HepG2 (cell line): ENCODE measurements around the gene CDCP1. TPM values are rescaled to one million over a fixed set of nuclear protein-coding genes. Genes with fewer than 3 reads are reported as not detected.

Experiments
- ATAC-seq: fragments of 200-7000 bp; cut with Tn5 transposase; 3 replicates; pipeline ENCODE4 v1.9.1; 2020; ENCODE audit warnings: mild to moderate bottlenecking, moderate library complexity
- BruUV-seq: library from RNA; stranded (reverse); fragments of 400-500 nt; replicated peaks from 2 replicates; lab custom pipeline; 2021; lab: Mats Ljungman, UMichigan
- CTCF ChIA-PET: fragments of 300-600 bp; formaldehyde crosslinking; extraction: SDS; loops from one replicate; lab custom pipeline; 2021; ENCODE audit warnings: low total read pairs, inconsistent platforms, low intra/inter-chr PET ratio; lab: Yijun Ruan, JAX
- POLR2A ChIA-PET: fragments of 350-600 bp; sonication (Branson Sonifier 250); formaldehyde crosslinking; loops from one replicate; lab custom pipeline; 2020; ENCODE audit warnings: antibody characterized with exemption, inconsistent platforms; lab: Yijun Ruan, JAX
- DNase-seq: peaks from one replicate; pipeline ENCODE4 v3.0.0-alpha.2; 2015; ENCODE audit warnings: low spot score
- FAIRE-seq: peaks from 3 replicates; lab custom pipeline; 2011; peaks lifted over from hg19 to GRCh38; lab: Jason Lieb, UNC
- H2AFZ ChIP-seq: one replicate; pipeline ENCODE4 v1.6.1; 2011; ENCODE audit warnings: low read length, inconsistent platforms
- H3K27ac ChIP-seq: fragments of 300-600 bp; 3 replicates; pipeline ENCODE4 v1.8.0; 2011; ENCODE audit warnings: mixed run types, mild to moderate bottlenecking, mixed read lengths, low read length, inconsistent platforms; ENCODE audit not compliant: insufficient read depth; ENCODE audit errors: extremely low read length
- H3K27me3 ChIP-seq, 2 experiments: fragments of 200-600 bp in 1 of 2; 2 replicates in 1 of 2; 3 replicates in 1 of 2; pipeline versions ENCODE4 v1.6.0 to v1.8.0; 2011; ENCODE audit warnings: low read length in 2 of 2, mild to moderate bottlenecking in 2 of 2, moderate library complexity in 2 of 2, inconsistent platforms in 1 of 2; ENCODE audit not compliant: insufficient read depth in 2 of 2, control insufficient read depth in 1 of 2
- H3K36me3 ChIP-seq, 2 experiments: fragments of 200-600 bp in 1 of 2; replicated peaks in 1 of 2; 2 replicates in 1 of 2; 3 replicates in 1 of 2; pipeline versions ENCODE4 v1.5.1 to v1.8.0; 2011; ENCODE audit warnings: low read length in 2 of 2, inconsistent platforms in 1 of 2; ENCODE audit not compliant: insufficient read depth in 2 of 2, control insufficient read depth in 1 of 2
- H3K4me1 ChIP-seq: 2 replicates; pipeline ENCODE4 v1.5.1; 2012; ENCODE audit warnings: low read length, inconsistent platforms; ENCODE audit not compliant: insufficient read depth
- H3K4me2 ChIP-seq: 2 replicates; pipeline ENCODE4 v1.6.0; 2011; ENCODE audit warnings: low read depth, low read length, inconsistent platforms
- H3K4me3 ChIP-seq, 3 experiments: fragments of 200-600 bp in 1 of 3; sonication (generic), shearing (Covaris generic) in 1 of 3; replicated peaks in 1 of 3; 2 replicates each; pipeline ENCODE4 v1.5.1; 2011 to 2016; ENCODE audit warnings: low read length in 3 of 3, inconsistent platforms in 2 of 3, low read depth in 2 of 3, mild to moderate bottlenecking in 2 of 3, control low read depth in 1 of 3, mixed read lengths in 1 of 3; ENCODE audit not compliant: insufficient read depth in 1 of 3
- H3K79me2 ChIP-seq: one replicate; pipeline ENCODE4 v1.6.1; 2011; ENCODE audit warnings: low read length, inconsistent platforms; ENCODE audit not compliant: insufficient read depth
- H3K9ac ChIP-seq: 2 replicates; pipeline ENCODE4 v1.6.0; 2011; ENCODE audit warnings: mild to moderate bottlenecking, low read depth, low read length, inconsistent platforms; ENCODE audit not compliant: insufficient read depth
- H3K9me3 ChIP-seq: 2 replicates; pipeline ENCODE4 v1.5.1; 2012; ENCODE audit warnings: mild to moderate bottlenecking, low read length
- H4K20me1 ChIP-seq: 2 replicates; pipeline ENCODE4 v1.6.0; 2011; ENCODE audit warnings: inconsistent platforms, mild to moderate bottlenecking, low read length, moderate library complexity; ENCODE audit not compliant: insufficient read depth
- ELF1 ChIP-seq: sonication (generic); formaldehyde crosslinking; IDR thresholded peaks from 2 replicates; pipeline ENCODE4 v1.4.0; 2020; ENCODE audit warnings: missing genetic modification reagents
- MZF1 ChIP-seq: sonication (generic); formaldehyde crosslinking; IDR thresholded peaks from 2 replicates; pipeline ENCODE4 v1.8.1; 2023; ENCODE audit warnings: mild to moderate bottlenecking, missing genetic modification reagents, borderline replicate concordance
- NFIC ChIP-seq: IDR thresholded peaks from 2 replicates; pipeline ENCODE4 v1.6.1; 2012; ENCODE audit warnings: mild to moderate bottlenecking, low read length, inconsistent platforms
- NR3C1 ChIP-seq: sonication (generic); formaldehyde crosslinking; IDR thresholded peaks from 2 replicates; pipeline ENCODE4 v1.4.0; 2020; ENCODE audit warnings: missing genetic modification reagents
- TP53 ChIP-seq: sonication (generic); formaldehyde crosslinking; conservative IDR thresholded peaks from 2 replicates; pipeline ENCODE4 v1.4.0; 2020; ENCODE audit warnings: missing genetic modification reagents
- XRCC5 ChIP-seq: fragments of 200-400 bp; formaldehyde crosslinking; optimal IDR thresholded peaks from 2 replicates; pipeline ENCODE3; 2017; ENCODE audit warnings: mild to moderate bottlenecking, low read length
- ZNF484 ChIP-seq: sonication (generic); formaldehyde crosslinking; IDR thresholded peaks from 2 replicates; pipeline ENCODE4 v1.5.1; 2020; ENCODE audit warnings: mild to moderate bottlenecking, low read depth, missing genetic modification reagents, borderline replicate concordance
- ZNF550 ChIP-seq: sonication (generic); formaldehyde crosslinking; IDR thresholded peaks from 2 replicates; pipeline ENCODE4 v1.4.0; 2020; ENCODE audit warnings: mild to moderate bottlenecking, missing genetic modification reagents, borderline replicate concordance
- ZNF562 ChIP-seq: sonication (generic); formaldehyde crosslinking; IDR thresholded peaks from 2 replicates; pipeline ENCODE4 v1.8.0; 2022; ENCODE audit warnings: missing genetic modification reagents, borderline replicate concordance
- WGBS: methylation state at CpG from one replicate; pipeline ENCODE4 v1.1.6; 2017; ENCODE audit warnings: low lambda C conversion rate; 5-methylcytosine and 5-hydroxymethylcytosine counted together
- in situ Hi-C: cut with HindIII; loops from 2 replicates; pipeline ENCODE4 v1.10.0; 2017; ENCODE audit warnings: low pct_unique_long_range_greater_than_20kb; ENCODE audit not compliant: extremely low pct_ligation_motif_present
- intact Hi-C: fragments of 100-400 bp; cut with micrococcal nuclease; formaldehyde crosslinking; loops from one replicate; pipeline ENCODE4 v1.10.0; 2022; ENCODE audit not compliant: unreplicated experiment
- polyA plus RNA-seq, 8 experiments: library from polyadenylated mRNA; depleted of rRNA in 3 of 8; stranded (reverse) in 7 of 8; unstranded in 1 of 8; fragments of >200 nt; fragmentation: Illumina TruSeq in 4 of 8; extraction: Trizol in 4 of 8; gene quantifications; 2 replicates each; pipeline versions ENCODE4 v1.2.1 to v1.2.3, GENCODE V29; 2011 to 2016; ENCODE audit warnings: low read depth in 4 of 8, missing spikeins in 1 of 8, mixed read lengths in 1 of 8; ENCODE audit not compliant: insufficient read depth in 1 of 8
- total RNA-seq, 5 experiments: library from RNA; depleted of rRNA; stranded (reverse); fragments of >200 nt; fragmentation: Illumina TruSeq; extraction: Trizol; gene quantifications; 2 replicates each; pipeline ENCODE4 v1.2.3, GENCODE V29; 2016; ENCODE audit warnings: low read depth in 1 of 5

Gene CDCP1
- total and polyA plus RNA-seq, 2 of the 13 experiments (the other 11 are each of a cell fraction or from before 2014, with no cell fraction given) = 0.11 to 0.18 TPM

- DNase-seq (no peak), FAIRE-seq (no peak), ATAC-seq (no peak)
- no peaks in the 10 kb centered on the region for H3K9me3 ChIP-seq
- no peak overlapping the region for H3K27ac ChIP-seq
- in situ Hi-C loops = loop anchor here (25.0 kb wide), 1 partner anchor 445 kb away; no protein-coding TSS in a partner anchor
- H3K79me2 ChIP-seq = no peaks in the 10 kb centered on the region
- 2% methylated on average over 3 of the region's 3 CpGs for WGBS
- no peak overlapping the region for H3K4me3 ChIP-seq
- no peaks in the 10 kb centered on the region for H3K4me1 ChIP-seq
- no peak overlapping the region for H3K4me2 ChIP-seq
- no TSS peak for BruUV-seq
- ChIA-PET POLR2A (no interaction called here), CTCF (interaction anchor here (3.7 kb wide), 1 partner anchor 169 kb away, joined by 37 read pairs; no protein-coding TSS in a partner anchor)
- H3K27me3 ChIP-seq = peaks cover 0 to 4% of the 10 kb centered on the region in 2 experiments; a peak in 2 of 5 replicates
- no peaks in the 10 kb centered on the region for H3K36me3 ChIP-seq
- H3K9ac ChIP-seq = no peak overlapping the region
- no peak for TF ChIP-seq MZF1 (CRISPR knock-in tag)
- no peak for TF ChIP-seq NFIC
- no peak for TF ChIP-seq TP53 (CRISPR knock-in tag)
- no peak for TF ChIP-seq ZNF484
- intact Hi-C loops = loop anchor here (5.0 kb wide), 1 partner anchor 130 kb away; no protein-coding TSS in a partner anchor
- H4K20me1 ChIP-seq = no peaks in the 10 kb centered on the region
- no peak overlapping the region for H2AFZ ChIP-seq
These were observed 104.0 kb downstream of the CDCP1 start for GRCh38 chr3:45042162-45042561.

- in situ Hi-C loops = loop anchor here (25.0 kb wide), 1 partner anchor 446 kb away; no protein-coding TSS in a partner anchor
- CTCF ChIA-PET = interaction anchor here (3.7 kb wide), 1 partner anchor 170 kb away, joined by 37 read pairs; no protein-coding TSS in a partner anchor
- Histone ChIP-seq H4K20me1 (no peaks in the 10 kb centered on the region), H3K9ac (no peak overlapping the region), H3K4me2 (no peak overlapping the region), H3K9me3 (no peaks in the 10 kb centered on the region), H3K4me1 (no peaks in the 10 kb centered on the region), H3K4me3 (no peak overlapping the region), H3K79me2 (no peaks in the 10 kb centered on the region), H3K36me3 (no peaks in the 10 kb centered on the region), H3K27me3 (peaks cover 0 to 9% of the 10 kb centered on the region in 2 experiments; a peak in 3 of 5 replicates), H2AFZ (no peak overlapping the region), H3K27ac (no peak overlapping the region)
- no peak for TF ChIP-seq NR3C1
- TF ChIP-seq ZNF550 (CRISPR knock-in tag) = no peak
- no peak for TF ChIP-seq XRCC5
- no peak for TF ChIP-seq ELF1 (CRISPR knock-in tag)
- no peak for TF ChIP-seq ZNF562 (CRISPR knock-in tag)
- DNase-seq (no peak), ATAC-seq (no peak), FAIRE-seq (no peak)
- intact Hi-C loops = loop anchor here (2.0 to 5.0 kb wide), 2 partner anchors 13 to 131 kb away; no protein-coding TSS in a partner anchor
- POLR2A ChIA-PET = no interaction called here
- no TSS peak for BruUV-seq
- 0% methylated on average over 2 of the region's 2 CpGs for WGBS
These were observed 104.5 kb downstream of the CDCP1 start for GRCh38 chr3:45041666-45042065.
